ENCODE data around the gene SEC24D.
"Not testable (repeated sequence)": the region's sequence is repeated elsewhere in the genome, so short reads cannot be mapped to it uniquely, and the experiment has no call there.

Gene SEC24D, protein sequence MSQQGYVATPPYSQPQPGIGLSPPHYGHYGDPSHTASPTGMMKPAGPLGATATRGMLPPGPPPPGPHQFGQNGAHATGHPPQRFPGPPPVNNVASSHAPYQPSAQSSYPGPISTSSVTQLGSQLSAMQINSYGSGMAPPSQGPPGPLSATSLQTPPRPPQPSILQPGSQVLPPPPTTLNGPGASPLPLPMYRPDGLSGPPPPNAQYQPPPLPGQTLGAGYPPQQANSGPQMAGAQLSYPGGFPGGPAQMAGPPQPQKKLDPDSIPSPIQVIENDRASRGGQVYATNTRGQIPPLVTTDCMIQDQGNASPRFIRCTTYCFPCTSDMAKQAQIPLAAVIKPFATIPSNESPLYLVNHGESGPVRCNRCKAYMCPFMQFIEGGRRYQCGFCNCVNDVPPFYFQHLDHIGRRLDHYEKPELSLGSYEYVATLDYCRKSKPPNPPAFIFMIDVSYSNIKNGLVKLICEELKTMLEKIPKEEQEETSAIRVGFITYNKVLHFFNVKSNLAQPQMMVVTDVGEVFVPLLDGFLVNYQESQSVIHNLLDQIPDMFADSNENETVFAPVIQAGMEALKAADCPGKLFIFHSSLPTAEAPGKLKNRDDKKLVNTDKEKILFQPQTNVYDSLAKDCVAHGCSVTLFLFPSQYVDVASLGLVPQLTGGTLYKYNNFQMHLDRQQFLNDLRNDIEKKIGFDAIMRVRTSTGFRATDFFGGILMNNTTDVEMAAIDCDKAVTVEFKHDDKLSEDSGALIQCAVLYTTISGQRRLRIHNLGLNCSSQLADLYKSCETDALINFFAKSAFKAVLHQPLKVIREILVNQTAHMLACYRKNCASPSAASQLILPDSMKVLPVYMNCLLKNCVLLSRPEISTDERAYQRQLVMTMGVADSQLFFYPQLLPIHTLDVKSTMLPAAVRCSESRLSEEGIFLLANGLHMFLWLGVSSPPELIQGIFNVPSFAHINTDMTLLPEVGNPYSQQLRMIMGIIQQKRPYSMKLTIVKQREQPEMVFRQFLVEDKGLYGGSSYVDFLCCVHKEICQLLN

DNA sequence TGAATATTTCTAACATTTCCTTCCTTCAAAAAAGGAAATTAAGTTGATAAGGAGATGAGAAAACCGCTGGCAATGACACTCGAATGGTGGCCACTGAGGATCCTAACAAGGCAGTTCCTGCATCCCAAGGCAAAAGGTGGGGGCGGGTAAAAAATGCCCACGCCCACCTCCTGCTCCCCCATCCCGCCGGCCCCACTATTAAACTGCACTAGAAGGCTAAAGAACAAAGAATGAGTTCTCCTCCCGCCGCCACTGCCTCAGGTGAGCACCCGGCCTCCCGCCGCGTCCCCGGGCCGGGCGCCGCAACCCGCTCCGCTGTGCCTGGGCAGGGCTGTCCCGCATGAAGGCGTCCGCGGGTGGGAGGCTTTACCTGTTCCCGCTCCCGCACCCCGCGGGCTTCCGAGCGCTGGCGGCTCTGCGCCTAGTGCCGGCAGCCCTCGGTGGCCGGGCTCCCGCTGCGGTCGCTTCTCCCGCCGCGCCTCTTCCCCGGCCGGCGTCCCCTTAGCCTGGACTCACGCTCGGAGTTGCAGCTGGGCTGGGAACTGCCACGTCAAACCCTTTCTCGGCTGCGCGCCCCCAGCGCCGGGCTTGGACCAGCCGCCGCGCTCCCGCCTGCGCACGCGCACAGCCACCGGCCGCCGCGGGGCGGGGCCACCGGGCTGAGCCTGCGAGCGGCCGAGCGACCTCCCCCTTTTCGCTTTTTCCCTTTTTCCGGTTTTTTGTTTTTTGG is at the start of gene SEC24D:
SEC24D (minus strand) TSS at position 556 of the 730 bp plus-strand sequence. CDS start 2,430 bp downstream, outside the sequence.
- DNase-seq (peak; percentile 91), ATAC-seq (peak; percentile 87)

DNA sequence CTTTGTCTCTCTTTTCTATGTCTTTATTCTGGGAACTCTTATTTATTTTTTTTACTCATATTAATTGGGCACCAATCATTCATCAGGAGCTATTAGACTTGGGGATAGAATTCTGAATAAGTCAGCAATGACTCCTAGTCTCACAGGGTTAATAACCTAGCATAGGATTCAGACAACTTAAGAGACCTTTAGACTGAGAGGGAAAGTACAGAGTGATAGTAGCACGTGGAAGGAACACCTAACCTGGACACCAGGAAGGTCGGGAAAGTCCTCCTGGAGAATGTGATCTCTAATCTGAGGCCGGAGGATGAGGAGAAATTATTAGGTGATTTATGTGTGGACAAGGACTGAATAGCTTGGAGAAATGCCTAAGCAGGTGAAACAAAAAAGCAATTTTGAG is 48.8 kb upstream of the SEC24D start:
- DNase-seq, result no peak
- ATAC-seq, result no peak

DNA sequence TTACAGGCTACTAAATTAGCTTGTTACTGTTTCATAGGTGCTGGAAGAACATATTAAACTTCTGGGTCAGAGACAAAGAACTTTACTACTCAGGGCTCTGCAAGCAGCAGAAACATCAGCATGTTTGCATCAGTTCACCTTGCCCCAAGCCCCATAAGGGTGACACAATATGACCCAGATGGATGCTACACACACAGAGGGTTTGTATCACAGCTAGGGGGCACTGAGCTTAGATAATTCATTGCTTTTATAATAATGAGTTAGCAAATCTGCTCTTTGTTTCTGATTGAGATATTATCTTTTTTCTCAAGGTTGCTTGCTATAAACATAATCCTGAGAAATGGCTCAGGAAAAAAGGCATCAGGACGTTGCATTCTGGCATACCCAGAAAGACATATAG is 47.9 kb upstream of the SEC24D start:
- no peak for ATAC-seq
- no peak for DNase-seq

DNA sequence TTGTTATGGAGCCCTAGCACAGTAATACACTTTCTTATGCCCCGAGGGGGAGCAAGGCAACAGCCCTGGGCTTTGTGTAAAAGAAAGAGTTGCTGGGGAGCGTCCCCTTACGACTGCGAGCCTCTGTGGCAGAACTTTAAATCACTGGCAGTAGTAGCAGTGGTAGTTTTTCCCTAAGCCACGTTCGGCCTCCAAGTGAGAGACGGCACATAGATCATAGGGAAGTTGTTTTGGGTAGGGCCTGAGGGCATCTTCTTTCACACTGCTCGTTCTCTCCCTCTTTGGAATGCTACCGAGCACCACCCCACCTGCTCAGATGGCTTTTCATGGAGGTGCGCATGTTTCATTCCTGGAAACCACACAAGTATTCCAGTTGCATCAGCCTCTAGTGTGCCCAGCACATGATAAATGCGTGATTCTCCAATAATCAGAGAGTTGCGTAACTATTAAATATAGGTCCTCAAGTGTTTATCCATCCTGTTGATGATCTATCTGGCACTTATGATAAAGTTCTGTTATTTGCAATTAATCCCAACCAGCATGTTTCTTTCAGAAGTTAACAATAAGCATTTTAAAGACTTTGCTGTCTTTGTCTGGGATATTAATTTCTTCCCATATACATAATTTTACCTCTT is 45.7 kb upstream of the SEC24D start:
- ATAC-seq, result no peak
- no peak for DNase-seq

DNA sequence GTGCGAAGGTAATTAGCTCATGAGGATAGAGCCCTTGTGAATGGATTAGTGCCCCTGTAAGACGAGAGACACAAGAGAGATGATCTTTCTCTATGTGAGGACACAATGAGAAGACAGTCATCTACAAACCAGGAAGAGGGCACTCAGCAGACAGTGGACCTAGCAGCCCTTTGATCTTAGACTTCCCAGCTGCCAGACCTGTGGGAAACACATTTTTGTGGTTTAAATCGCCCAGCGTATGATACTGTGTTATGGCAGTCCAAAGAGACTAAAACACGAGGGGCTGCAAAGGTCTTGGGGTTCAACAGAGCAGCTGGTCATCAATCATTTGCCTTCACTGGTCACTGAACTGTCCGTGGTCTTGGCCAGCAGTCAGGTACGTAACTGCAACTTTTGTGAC is 43.5 kb upstream of the SEC24D start:
- no peak for ATAC-seq
- DNase-seq, result no peak

DNA sequence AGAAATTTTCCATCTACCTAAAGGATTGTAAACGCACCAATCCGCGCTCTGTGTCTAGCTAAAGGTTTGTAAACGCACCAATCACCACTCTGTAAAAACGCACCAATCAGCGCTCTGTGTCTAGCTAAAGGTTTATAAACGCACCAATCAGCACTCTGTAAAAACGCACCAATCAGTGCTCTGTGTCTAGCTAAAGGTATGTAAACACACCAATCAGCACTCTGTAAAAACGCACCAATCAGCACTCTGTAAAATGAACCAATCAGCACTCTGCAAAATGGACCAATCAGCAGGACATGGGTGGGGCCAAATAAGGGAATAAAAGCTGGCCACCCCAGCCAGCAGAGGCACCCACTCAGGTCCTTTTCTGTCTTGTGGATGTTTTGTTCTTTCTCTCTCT is 42.6 kb upstream of the SEC24D start:
- not testable (repeated sequence) for DNase-seq, ATAC-seq

DNA sequence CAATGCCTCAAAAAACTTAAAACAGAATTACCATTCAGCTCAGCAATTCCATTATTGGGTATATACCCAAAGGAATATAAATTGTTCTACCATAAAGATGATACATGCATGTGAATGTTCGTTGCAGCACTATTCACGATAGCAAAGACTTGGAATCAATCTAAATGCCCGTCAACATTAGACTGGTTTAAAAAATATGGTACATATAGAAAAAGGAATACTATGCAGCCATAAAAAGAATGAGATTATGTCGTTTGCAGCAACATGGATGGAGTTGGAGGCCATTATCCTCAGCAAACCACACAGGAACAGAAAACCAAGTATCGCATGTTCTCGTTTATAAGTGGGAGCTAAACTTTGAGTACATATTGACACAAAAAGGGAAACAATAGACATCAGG is 41.9 kb upstream of the SEC24D start:
- no peak for DNase-seq
- ATAC-seq, result no peak

DNA sequence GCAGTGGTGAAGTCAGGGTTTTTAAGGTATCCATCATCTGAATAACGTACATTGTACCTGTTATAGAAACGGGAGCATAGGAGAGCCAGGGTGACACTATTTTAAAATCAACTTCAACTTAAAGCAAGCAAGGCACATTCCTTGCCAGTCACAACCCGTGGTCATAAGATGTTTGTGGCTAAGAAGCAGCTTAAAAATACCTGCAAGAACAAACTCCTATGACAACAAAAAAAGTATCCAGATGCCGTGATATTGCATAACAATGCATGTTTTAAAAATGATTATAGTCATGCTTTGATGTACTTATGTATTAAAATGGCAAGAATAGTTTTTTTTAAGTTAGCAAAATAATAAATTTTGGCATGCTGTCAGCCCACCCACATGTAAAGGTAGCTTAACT is 36.3 kb upstream of the SEC24D start:
- ATAC-seq (no peak), DNase-seq (no peak)

DNA sequence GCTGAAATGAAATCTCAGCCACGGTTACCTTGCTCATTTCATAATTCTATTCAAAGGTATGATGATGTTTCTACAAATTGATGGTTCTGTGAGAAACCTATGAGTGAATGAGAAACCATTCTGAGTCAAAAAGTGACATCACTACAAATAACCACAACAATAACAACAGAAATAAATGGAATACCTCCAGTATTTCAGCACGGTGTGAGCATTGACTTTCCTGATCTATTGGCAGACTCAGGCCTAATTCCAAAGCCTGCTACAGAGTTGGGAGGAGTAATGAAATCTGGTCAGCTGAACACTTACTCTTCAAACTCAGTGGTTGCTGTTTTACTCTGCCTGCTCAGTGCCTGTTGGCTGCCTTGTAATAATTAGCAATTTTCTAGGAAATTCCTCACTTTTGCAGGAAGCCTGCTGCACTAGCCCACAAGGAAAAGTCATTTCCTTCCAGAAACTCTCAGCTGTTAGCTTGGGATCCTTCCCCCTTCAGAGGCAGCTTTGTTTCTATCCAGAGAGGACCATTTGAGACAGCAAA is 33.9 kb upstream of the SEC24D start:
- no peak for DNase-seq
- ATAC-seq, result no peak

DNA sequence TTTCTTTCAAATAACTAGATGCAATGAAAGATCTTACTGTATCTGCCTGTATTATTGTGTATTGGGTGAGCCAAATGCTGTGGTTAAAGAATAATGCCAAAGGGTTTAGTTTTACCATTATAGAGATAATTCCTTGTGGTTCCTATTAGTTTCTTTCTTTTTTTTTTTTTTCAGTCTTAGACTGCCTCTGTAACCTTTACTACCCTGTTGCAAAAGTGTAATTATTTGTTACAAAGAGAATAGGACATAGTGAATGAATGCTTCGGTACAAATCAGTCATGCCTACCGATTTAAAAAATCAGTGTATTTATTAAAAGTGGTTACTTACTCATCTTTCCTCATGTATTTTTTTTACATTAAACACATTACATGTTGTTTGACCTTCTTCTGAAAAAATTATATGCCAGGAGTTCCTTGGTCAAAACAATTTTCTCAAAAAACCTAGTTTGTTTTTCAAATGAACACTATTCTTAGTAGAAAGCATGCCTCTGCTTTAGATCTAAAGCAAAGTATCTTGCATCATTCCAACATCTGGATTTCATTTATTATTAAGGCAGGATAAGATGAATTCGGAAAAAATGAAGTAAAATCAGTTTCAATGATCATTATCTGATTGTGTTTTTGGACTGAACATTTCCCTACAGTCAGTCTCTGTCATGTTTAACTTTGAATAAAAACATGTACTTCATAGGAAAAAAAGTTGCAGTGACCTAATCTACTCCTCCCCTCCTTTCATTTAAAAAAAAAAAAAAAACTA is 31.6 kb upstream of the SEC24D start:
- DNase-seq, result no peak
- ATAC-seq, result no peak

DNA sequence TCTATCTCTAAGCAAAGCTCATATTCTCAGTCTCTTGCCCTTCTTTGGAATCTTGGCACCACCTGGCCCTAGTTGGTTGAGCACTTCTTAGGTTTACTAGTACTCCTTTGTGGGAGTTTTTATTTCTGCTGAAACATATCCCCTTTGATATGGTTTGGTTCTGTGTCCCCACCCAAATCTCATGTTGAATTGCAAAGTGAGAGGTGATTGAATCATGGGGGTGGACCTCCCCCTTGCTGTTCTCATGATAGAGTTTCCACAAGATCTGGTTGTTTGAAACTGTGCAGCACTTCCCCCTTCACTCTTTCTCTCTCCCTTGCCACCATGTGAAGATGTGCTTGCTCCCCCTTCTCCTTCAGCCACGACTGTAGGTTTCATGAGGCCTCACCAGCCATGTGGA is 30.5 kb upstream of the SEC24D start:
- ATAC-seq (no peak), DNase-seq (no peak)

DNA sequence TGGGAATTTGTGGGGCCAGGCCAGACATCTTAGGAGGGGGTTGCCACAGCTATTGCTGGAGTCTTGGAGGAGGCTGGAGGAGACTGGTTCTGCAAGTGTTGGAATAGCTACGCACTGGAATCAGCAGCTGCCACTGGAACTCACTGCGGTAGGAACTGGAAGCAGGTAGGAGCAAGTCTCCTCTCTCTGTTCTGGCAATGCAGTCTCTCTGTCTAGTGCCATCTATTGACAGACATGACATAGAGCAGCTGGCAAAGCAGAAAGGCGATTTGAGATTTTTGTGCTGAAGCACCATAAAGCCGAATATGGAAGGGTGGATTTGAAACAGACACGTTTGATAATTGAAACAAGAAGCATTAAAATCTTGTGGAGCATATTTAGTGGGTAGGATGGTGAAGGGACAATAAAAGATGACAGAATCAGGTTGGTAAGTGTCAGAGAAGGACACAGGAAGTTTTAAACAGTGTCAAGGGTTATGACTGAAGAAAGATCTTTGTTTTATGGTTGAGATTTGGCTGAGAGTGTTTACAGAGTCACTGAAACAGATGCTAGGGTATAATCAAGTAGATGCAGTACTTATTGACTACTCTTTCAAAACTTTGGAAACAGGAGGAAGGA is 29.3 kb upstream of the SEC24D start:
- peak; percentile 61 for ATAC-seq

DNA sequence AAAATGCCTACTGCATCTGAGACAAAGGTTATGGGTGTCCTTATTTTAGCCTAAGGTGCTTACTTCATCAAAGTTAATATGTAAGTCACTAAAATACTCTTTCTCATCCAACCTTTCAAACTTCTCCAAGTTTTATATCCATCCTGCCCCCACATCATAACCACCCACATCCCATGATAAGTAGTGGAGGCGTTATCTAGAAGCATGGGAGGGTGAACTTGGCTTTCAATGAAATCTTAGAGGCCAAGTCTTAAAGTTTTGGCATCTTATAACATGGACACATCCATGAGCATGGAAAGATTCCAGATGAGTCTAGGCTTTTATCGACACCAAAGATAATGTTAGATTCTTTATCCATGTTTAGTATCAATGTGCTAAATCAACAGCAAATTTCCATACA is 22.9 kb upstream of the SEC24D start:
- no peak for ATAC-seq
- DNase-seq, result no peak

More for the DNA sequence above, 29.3 kb upstream of the SEC24D start:
- no peak for DNase-seq

DNA sequence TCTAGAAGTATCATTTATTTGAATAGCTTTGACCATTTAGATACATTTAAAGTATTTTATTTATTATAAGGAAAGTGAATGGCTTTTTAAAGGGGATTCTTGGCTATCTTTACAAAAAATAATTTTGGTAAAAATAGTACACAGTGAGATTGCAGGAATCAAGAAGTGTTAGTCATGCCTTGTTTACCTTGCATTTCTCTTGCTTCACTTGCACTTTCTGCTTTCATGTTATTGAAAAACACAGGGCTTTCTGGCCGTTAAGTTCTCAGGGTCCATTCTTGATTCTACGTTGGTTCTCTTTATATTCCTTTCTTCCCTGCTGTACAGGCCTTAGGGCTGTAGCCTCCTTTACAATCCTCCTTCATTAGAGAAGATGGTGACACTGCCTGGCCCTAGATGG is 21.8 kb upstream of the SEC24D start:
- ATAC-seq, result no peak
- no peak for DNase-seq

DNA sequence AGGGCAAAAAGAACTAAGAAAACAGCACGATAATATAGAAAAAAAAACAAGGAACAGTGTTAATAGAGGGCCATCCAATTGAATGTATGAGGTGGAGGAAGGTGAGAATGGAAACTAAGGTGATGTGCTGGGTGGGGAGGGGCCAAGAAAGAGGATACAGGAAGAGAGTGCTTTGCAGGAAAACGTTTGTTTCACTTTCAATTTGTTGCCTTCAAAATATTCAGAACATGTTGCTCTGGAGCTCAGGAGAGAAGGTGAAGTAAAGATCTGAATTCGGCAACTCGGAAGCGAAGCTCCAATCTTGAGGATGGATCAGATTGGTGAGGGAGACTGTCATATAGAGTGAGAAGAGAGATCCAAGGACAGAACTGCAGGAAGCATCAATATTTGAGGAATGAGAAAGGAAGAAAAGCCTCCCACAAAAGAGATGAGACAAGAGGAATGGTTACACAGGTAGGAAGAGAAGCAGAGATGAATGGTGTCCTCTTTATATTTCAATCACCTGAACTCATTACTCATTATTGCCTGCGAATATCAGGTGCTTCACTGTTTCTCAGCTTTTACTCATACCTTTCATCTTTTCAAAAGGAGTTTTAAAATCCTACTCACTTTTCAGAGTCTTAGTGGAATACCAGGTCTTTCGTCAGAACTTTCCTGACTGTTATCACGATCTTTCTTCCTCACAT is 14.7 kb upstream of the SEC24D start:
- ATAC-seq (peak; percentile 77), DNase-seq (no peak)

DNA sequence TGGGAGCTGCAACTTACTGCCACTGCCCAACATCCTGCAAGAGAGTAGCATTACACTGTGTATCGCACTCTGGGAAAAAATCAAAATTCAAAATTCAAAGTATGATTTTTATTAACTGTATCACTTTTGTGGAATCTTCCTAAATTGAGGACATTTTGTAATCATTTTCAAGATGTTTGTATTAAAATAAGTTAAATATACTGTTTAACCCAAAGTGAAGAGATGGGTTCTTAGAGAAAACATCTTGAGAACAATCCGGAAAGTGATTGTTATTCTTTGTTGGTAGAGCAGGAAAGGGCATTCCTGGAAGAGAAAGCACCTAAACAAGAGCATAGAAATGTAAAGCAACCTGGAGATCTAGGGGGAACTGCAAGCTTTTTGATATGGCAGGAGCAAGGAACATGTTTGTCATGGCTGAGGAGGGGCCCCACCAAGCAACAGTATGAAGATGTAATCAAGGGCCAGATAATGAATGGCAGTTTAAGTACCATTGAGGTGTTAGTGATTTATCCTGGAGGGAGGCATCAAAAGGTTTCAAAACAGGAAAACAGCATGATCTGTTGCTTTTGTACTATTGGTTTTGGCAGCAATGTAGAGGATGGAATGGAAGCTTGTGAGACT is 14.1 kb upstream of the SEC24D start:
- DNase-seq, result no peak
- ATAC-seq, result peak; percentile 14

DNA sequence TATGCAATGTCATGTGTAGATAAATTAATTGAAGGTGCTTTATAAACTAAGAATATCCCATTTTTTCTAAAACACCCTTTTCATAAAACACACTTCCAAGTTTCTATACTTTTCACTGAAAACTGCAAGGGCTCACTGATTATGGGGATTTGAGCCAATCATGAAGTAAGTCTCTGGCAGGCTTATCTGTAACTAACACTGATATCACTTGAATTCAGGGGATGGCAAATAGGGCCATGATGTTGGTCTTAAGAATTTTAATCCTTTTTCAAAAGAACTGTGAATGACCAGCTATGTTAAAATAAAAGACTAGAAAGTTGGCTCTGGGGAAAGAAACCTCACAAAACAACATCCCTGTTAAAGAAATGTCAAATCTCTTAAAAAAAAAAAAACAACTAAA is 13.0 kb upstream of the SEC24D start:
- DNase-seq, result no peak
- ATAC-seq, result no peak

DNA sequence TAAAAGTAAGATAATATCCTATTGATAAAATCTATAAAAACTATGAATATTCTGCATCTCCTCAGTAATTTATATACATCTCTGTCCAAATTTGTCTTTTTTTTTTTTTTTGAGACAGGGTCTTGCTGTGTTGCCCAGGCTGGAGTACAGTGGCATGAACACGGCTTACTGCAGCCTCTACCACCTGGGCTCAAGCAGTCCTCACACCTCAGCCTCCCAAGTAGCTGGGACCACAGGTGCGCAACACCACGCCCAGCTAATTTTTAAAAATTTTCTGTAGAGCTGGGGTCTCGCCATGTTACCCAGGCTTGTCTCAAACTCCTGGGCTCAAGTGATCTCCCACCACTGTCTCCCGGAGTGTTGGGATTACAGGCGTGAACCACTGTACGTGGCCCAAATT is 12.3 kb upstream of the SEC24D start:
- ATAC-seq (no peak), DNase-seq (no peak)

DNA sequence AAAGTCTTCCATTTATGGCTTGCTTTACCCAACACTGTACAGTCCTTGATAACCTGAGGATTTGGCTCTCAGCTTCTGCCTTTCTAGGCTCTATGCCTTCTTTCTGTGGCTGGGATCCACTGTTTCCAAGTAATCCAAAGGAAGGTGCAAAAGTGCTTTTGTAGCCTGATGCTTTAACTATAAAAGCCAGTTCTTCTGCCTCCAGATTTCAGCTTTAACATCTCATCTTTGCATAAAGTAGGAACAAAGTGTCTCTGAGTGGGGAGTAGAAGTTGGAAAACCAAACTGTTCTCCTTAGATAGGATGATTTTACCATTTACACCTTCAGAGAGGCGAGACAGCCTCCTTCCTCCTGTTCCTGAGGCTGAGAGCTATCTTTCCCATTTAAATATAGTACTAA is 11.1 kb upstream of the SEC24D start:
- ATAC-seq, result no peak
- DNase-seq, result no peak
